K562 (cell line): ENCODE results near the gene CLEC2L. TPM values are rescaled to one million over a fixed set of nuclear protein-coding genes. Genes with fewer than 3 reads are reported as not detected.

Source experiments
- ATAC-seq: fragments of 200-7000 bp; cut with Tn5 transposase; 3 replicates; pipeline ENCODE4 v1.9.1; 2020; ENCODE audit warnings: moderate library complexity
- BruUV-seq: library from RNA; stranded (reverse); fragments of 400-500 nt; replicated peaks from 2 replicates; lab custom pipeline; 2021; lab: Mats Ljungman, UMichigan
- CTCF ChIA-PET: fragments of 300-600 bp; formaldehyde crosslinking; extraction: SDS; loops from one replicate; lab custom pipeline; 2021; ENCODE audit warnings: low intra/inter-chr PET ratio; lab: Yijun Ruan, JAX
- POLR2A ChIA-PET: fragments of 300-600, 350-650 bp; sonication (Branson Sonifier 250); formaldehyde crosslinking; extraction: SDS; loops from one replicate; lab custom pipeline; 2021; ENCODE audit warnings: antibody characterized with exemption, inconsistent platforms; lab: Yijun Ruan, JAX
- DNase-seq, 4 experiments: peaks; one replicate each; pipeline versions ENCODE4 v3.0.0 to v3.0.0-alpha.2; 2011 to 2018; ENCODE audit warnings: low spot score in 3 of 4, mixed read lengths in 3 of 4; ENCODE audit errors: extremely low read depth in 1 of 4
- FAIRE-seq: peaks from 2 replicates; lab custom pipeline; 2011; peaks lifted over from hg19 to GRCh38; lab: Jason Lieb, UNC
- H2AFZ ChIP-seq: 2 replicates; pipeline ENCODE4 v1.6.0; 2011; ENCODE audit warnings: low read depth, low read length, control low read depth, inconsistent platforms
- H3K27ac ChIP-seq: fragments of 200-600 bp; 3 replicates; pipeline ENCODE4 v1.8.0; 2011; ENCODE audit warnings: low read depth, mild to moderate bottlenecking, control low read depth, inconsistent platforms, low read length, moderate library complexity, mixed read lengths; ENCODE audit errors: extremely low read depth
- H3K27me3 ChIP-seq, 2 experiments: fragments of 300-600 bp in 1 of 2; 2 replicates in 1 of 2; 3 replicates in 1 of 2; pipeline versions ENCODE4 v1.6.0 to v1.8.0; 2011; ENCODE audit warnings: inconsistent platforms in 2 of 2, low read length in 2 of 2, mild to moderate bottlenecking in 1 of 2, mixed read lengths in 1 of 2, moderate library complexity in 1 of 2; ENCODE audit not compliant: control insufficient read depth in 2 of 2, insufficient read depth in 2 of 2
- H3K36me3 ChIP-seq: fragments of 300-600 bp; 3 replicates; pipeline ENCODE4 v1.8.0; 2011; ENCODE audit warnings: mild to moderate bottlenecking, low read length, inconsistent platforms; ENCODE audit not compliant: control insufficient read depth, insufficient read depth
- H3K4me1 ChIP-seq, 2 experiments: fragments of 200-600 bp in 1 of 2; replicated peaks in 1 of 2; 2 replicates in 1 of 2; 3 replicates in 1 of 2; pipeline versions ENCODE4 v1.5.1 to v1.8.0; 2011; ENCODE audit warnings: inconsistent platforms in 2 of 2, low read length in 2 of 2, mild to moderate bottlenecking in 1 of 2, mixed read lengths in 1 of 2, moderate library complexity in 1 of 2; ENCODE audit not compliant: control insufficient read depth in 2 of 2, insufficient read depth in 2 of 2
- H3K4me2 ChIP-seq: 2 replicates; pipeline ENCODE4 v1.6.1; 2011; ENCODE audit warnings: low read length, control low read depth, inconsistent platforms, mixed read lengths; ENCODE audit not compliant: insufficient read depth
- H3K4me3 ChIP-seq: fragments of 200-600 bp; sonication (generic), shearing (Covaris generic); 2 replicates; pipeline ENCODE4 v1.5.1; 2016; ENCODE audit warnings: control low read depth, inconsistent platforms
- H3K79me2 ChIP-seq: fragments of 200-600 bp; 3 replicates; pipeline ENCODE4 v1.8.0; 2011; ENCODE audit warnings: low read length, inconsistent platforms; ENCODE audit not compliant: control insufficient read depth, insufficient read depth
- H3K9ac ChIP-seq, 2 experiments: 2 replicates each; pipeline versions ENCODE4 v1.6.0 to v1.6.1; 2011; ENCODE audit warnings: low read depth in 2 of 2, low read length in 2 of 2, control low read depth in 1 of 2, inconsistent platforms in 1 of 2, mild to moderate bottlenecking in 1 of 2, mixed read lengths in 1 of 2; ENCODE audit not compliant: insufficient read depth in 1 of 2
- H3K9me1 ChIP-seq: one replicate; pipeline ENCODE4 v1.6.0; 2011; ENCODE audit warnings: inconsistent platforms, mild to moderate bottlenecking, low read length, moderate library complexity; ENCODE audit not compliant: control insufficient read depth, insufficient read depth
- H3K9me3 ChIP-seq: replicated peaks from 2 replicates; pipeline ENCODE4 v1.5.1; 2011; ENCODE audit warnings: low read depth, low read length, inconsistent platforms; ENCODE audit not compliant: control insufficient read depth, insufficient read depth
- H4K20me1 ChIP-seq: replicated peaks from 2 replicates; pipeline ENCODE4 v1.6.1; 2011; ENCODE audit warnings: low read length, inconsistent platforms, mixed read lengths; ENCODE audit not compliant: control insufficient read depth, insufficient read depth
- WGBS: fragments of 100-300 bp; shearing (Covaris generic); methylation state at CpG from one replicate; pipeline ENCODE4 v1.1.6; 2016; ENCODE audit warnings: low coverage, mixed read lengths; ENCODE audit not compliant: insufficient coverage; ENCODE audit errors: missing lambda C conversion rate; 5-methylcytosine and 5-hydroxymethylcytosine counted together
- in situ Hi-C: fragments of 300-500 bp; cut with MboI; formaldehyde crosslinking; loops from 4 replicates; pipeline ENCODE4 v1.15.0; 2018; ENCODE audit warnings: inconsistent platforms, mixed read lengths
- intact Hi-C: fragments of 100-400 bp; cut with micrococcal nuclease; formaldehyde crosslinking; loops from 2 replicates; pipeline ENCODE4 v1.14.2; 2022
- polyA plus RNA-seq, 8 experiments: library from polyadenylated mRNA; depleted of rRNA in 4 of 8; stranded (reverse) in 5 of 8; unstranded in 3 of 8; fragments of >200 nt; fragmentation: Nextera tagmentation in 2 of 8; fragmentation: Illumina TruSeq in 1 of 8; extraction: Ambion mirVana in 2 of 8; extraction: Trizol in 1 of 8; gene quantifications; 2 replicates each; pipeline versions ENCODE4 v1.2.1 to v1.2.3, GENCODE V29; 2011 to 2014; ENCODE audit warnings: inconsistent platforms in 1 of 8, missing spikeins in 1 of 8
- total RNA-seq, 7 experiments: library from RNA; depleted of rRNA in 6 of 7; stranded (reverse); fragments of >200 nt in 6 of 7; fragmentation: Illumina TruSeq in 2 of 7; extraction: Trizol in 2 of 7; gene quantifications; 2 replicates each; pipeline versions ENCODE4 v1.2.1 to v1.2.3, GENCODE V29; 2011 to 2021; ENCODE audit warnings: low replicate concordance in 1 of 7
- TF ChIP-seq, protein P1 (sequence below): fragments of 450-650 bp; formaldehyde crosslinking; IDR thresholded peaks from 2 replicates; pipeline ENCODE4 v1.4.0; 2020; ENCODE audit warnings: mild to moderate bottlenecking, mixed read lengths
- TF ChIP-seq, protein P2 (sequence below): sonication (generic); formaldehyde crosslinking; IDR thresholded peaks from 2 replicates; pipeline ENCODE4 v1.5.0; 2020; ENCODE audit warnings: missing genetic modification reagents
- TF ChIP-seq, protein P3 (sequence below): sonication (generic); formaldehyde crosslinking; IDR thresholded peaks from 2 replicates; pipeline ENCODE4 v1.9.0; 2022; ENCODE audit warnings: mild to moderate bottlenecking, missing genetic modification reagents
- TF ChIP-seq, protein P4 (sequence below): fragments of 450-650 bp; conservative IDR thresholded peaks from 2 replicates; pipeline ENCODE4 v1.6.1; 2016; ENCODE audit warnings: missing genetic modification characterization, low read depth, mild to moderate bottlenecking, control low read depth, missing compliant biosample characterization

The CLEC2L gene
- total and polyA plus RNA-seq, 9 of the 15 experiments (the other 6 are each of a cell fraction or from before 2014, with no cell fraction given) = 0.84 to 5.5 (median 1.8) TPM

DNA sequence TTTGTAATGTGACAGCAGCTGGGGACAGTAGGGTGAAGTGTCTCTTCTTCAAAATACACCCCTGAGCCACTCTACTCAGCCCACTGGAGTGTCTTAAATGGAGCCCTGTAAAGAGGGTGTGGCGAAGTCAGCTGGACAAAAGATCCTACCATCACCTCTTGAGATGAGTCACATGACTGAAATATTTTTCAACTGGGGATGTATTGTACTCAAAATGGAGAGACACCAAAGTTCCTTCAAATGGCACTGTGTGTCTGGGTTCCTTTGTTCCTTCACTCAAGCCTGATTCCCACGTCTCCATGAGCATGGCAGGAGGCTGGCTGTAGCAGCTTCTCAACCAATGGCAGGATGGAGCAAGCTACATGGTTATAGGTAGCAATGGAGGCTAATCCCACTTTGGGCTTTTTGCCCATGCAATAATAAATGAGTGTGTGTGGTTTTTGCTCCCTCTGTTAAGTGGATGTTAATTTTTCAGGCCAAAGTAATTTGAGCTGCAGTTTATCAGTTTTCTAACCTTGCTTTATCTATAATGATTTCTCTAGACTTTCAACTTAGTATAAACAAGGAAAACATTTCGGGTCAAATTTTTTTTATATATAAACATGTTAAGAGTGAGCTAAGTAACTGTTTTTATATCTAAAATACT lies 68.2 kb downstream of the CLEC2L start:
- WGBS = 39% methylated on average over 3 of the region's 3 CpGs
- intact Hi-C loops (no loop called here), in situ Hi-C loops (no loop called here)
- ATAC-seq = no peak
- no peaks in the 10 kb centered on the region for H3K79me2 ChIP-seq
- no peaks in the 10 kb centered on the region for H3K9me3 ChIP-seq
- POLR2A ChIA-PET = interaction anchor here (0.6 to 2.0 kb wide), 4 partner anchors 10 to 773 kb away, joined by 3 to 9 read pairs (median 3); no protein-coding TSS in a partner anchor
- H3K4me2 ChIP-seq = no peak overlapping the region
- CTCF ChIA-PET = no interaction called here
- FAIRE-seq = no peak
- no peak overlapping the region for H3K27ac ChIP-seq
- H3K4me1 ChIP-seq = peaks cover 4 to 5% of the 10 kb centered on the region in 2 experiments; a peak in 1 of 5 replicates
- no peaks in the 10 kb centered on the region for H3K27me3 ChIP-seq
- no peaks in the 10 kb centered on the region for H3K9me1 ChIP-seq
- no peak for DNase-seq
- H3K9ac ChIP-seq = no peak overlapping the region
- no peak overlapping the region for H2AFZ ChIP-seq
- peaks cover 19% of the 10 kb centered on the region; the same call in 2 of the 3 replicates for H3K36me3 ChIP-seq
- TF ChIP-seq, protein P1, sequence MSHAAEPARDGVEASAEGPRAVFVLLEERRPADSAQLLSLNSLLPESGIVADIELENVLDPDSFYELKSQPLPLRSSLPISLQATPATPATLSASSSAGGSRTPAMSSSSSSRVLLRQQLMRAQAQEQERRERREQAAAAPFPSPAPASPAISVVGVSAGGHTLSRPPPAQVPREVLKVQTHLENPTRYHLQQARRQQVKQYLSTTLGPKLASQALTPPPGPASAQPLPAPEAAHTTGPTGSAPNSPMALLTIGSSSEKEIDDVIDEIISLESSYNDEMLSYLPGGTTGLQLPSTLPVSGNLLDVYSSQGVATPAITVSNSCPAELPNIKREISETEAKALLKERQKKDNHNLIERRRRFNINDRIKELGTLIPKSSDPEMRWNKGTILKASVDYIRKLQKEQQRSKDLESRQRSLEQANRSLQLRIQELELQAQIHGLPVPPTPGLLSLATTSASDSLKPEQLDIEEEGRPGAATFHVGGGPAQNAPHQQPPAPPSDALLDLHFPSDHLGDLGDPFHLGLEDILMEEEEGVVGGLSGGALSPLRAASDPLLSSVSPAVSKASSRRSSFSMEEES = peak; percentile 91
- TF ChIP-seq, protein P2, sequence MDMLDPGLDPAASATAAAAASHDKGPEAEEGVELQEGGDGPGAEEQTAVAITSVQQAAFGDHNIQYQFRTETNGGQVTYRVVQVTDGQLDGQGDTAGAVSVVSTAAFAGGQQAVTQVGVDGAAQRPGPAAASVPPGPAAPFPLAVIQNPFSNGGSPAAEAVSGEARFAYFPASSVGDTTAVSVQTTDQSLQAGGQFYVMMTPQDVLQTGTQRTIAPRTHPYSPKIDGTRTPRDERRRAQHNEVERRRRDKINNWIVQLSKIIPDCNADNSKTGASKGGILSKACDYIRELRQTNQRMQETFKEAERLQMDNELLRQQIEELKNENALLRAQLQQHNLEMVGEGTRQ (CRISPR knock-in tag) = peak; percentile 17; the same call in 1 of the 2 replicates
- TF ChIP-seq, protein P3, sequence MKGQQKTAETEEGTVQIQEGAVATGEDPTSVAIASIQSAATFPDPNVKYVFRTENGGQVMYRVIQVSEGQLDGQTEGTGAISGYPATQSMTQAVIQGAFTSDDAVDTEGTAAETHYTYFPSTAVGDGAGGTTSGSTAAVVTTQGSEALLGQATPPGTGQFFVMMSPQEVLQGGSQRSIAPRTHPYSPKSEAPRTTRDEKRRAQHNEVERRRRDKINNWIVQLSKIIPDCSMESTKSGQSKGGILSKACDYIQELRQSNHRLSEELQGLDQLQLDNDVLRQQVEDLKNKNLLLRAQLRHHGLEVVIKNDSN (CRISPR knock-in tag) = peak; percentile 39; the same call in 1 of the 2 replicates
- TF ChIP-seq, protein P4, sequence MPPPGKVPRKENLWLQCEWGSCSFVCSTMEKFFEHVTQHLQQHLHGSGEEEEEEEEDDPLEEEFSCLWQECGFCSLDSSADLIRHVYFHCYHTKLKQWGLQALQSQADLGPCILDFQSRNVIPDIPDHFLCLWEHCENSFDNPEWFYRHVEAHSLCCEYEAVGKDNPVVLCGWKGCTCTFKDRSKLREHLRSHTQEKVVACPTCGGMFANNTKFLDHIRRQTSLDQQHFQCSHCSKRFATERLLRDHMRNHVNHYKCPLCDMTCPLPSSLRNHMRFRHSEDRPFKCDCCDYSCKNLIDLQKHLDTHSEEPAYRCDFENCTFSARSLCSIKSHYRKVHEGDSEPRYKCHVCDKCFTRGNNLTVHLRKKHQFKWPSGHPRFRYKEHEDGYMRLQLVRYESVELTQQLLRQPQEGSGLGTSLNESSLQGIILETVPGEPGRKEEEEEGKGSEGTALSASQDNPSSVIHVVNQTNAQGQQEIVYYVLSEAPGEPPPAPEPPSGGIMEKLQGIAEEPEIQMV (tag) = no peak
- H4K20me1 ChIP-seq = no peaks in the 10 kb centered on the region; the same call in none of the 2 replicates
- H3K4me3 ChIP-seq = no peak overlapping the region
- BruUV-seq = no TSS peak
